PC-3 (cell line): ENCODE measurements around the gene KIAA0513. TPM values are rescaled to one million over a fixed set of nuclear protein-coding genes. Genes with fewer than 3 reads are reported as not detected.

ENCODE experiments used
- ATAC-seq: fragments of 200-7000 bp; cut with Tn5 transposase; 2 replicates; pipeline ENCODE4 v1.9.1; 2020; ENCODE audit warnings: mild to moderate bottlenecking, moderate library complexity
- Bru-seq: library from RNA; stranded (reverse); fragments of 400-500 nt; gene quantifications from one replicate; lab custom pipeline; 2021; lab: Mats Ljungman, UMichigan
- BruChase-seq, 2 experiments: library from RNA; stranded (reverse); fragments of 400-500 nt; gene quantifications; one replicate each; lab custom pipeline; 2021; lab: Mats Ljungman, UMichigan
- BruUV-seq: library from RNA; stranded (reverse); fragments of 400-500 nt; replicated peaks from 2 replicates; lab custom pipeline; 2021; lab: Mats Ljungman, UMichigan
- CTCF ChIA-PET: fragments of 300-600 bp; sonication (Branson Sonifier 250); formaldehyde crosslinking; loops from one replicate; lab custom pipeline; 2022; ENCODE audit warnings: antibody characterized with exemption; lab: Charles Lee
- POLR2A ChIA-PET: fragments of 300-600 bp; sonication (Branson Sonifier 250); formaldehyde crosslinking; loops from one replicate; lab custom pipeline; 2022; ENCODE audit warnings: antibody characterized with exemption; ENCODE audit not compliant: unreplicated experiment; lab: Charles Lee
- DNase-seq: peaks from one replicate; pipeline ENCODE4 v3.0.0-alpha.2; 2015
- H2AFZ ChIP-seq: fragments of 300-600 bp; sonication (generic); 2 replicates; pipeline ENCODE4 v1.6.0; 2016; ENCODE audit warnings: antibody characterized with exemption, low read length
- H3F3A ChIP-seq: fragments of 300-600 bp; sonication (generic); one replicate; pipeline ENCODE4 v1.6.0; 2017; ENCODE audit warnings: antibody characterized with exemption, low read length, control low read depth, mild to moderate bottlenecking; ENCODE audit not compliant: unreplicated experiment
- H3K27ac ChIP-seq: fragments of 300-600 bp; sonication (generic); 2 replicates; pipeline ENCODE4 v1.5.1; 2016; ENCODE audit warnings: mild to moderate bottlenecking, low read length
- H3K27me3 ChIP-seq: fragments of 300-600 bp; sonication (generic); 2 replicates; pipeline ENCODE4 v1.6.1; 2016; ENCODE audit warnings: low read length, mixed read lengths
- H3K36me3 ChIP-seq: fragments of 300-600 bp; sonication (generic); 2 replicates; pipeline ENCODE4 v1.6.1; 2016; ENCODE audit warnings: low read depth, mixed run types, low read length, mixed read lengths
- H3K4me1 ChIP-seq: fragments of 300-600 bp; sonication (generic); 2 replicates; pipeline ENCODE4 v1.5.1; 2016; ENCODE audit warnings: low read length; ENCODE audit not compliant: insufficient read depth
- H3K4me2 ChIP-seq: fragments of 300-600 bp; sonication (generic); 2 replicates; pipeline ENCODE4 v1.6.0; 2016; ENCODE audit warnings: low read length
- H3K4me3 ChIP-seq: fragments of 300-600 bp; sonication (generic); 2 replicates; pipeline ENCODE4 v1.5.1; 2016; ENCODE audit warnings: mild to moderate bottlenecking, low read length, mixed read lengths
- H3K79me2 ChIP-seq: fragments of 300-600 bp; sonication (generic); 2 replicates; pipeline ENCODE4 v1.6.1; 2017; ENCODE audit warnings: low read length, mixed read lengths
- H3K9ac ChIP-seq: fragments of 300-600 bp; sonication (generic); 2 replicates; pipeline ENCODE4 v1.6.0; 2016; ENCODE audit warnings: mild to moderate bottlenecking, low read length
- H3K9me2 ChIP-seq: fragments of 300-600 bp; sonication (generic); replicated peaks from 2 replicates; pipeline ENCODE4 v1.6.1; 2016; ENCODE audit warnings: mixed run types, low read length, mixed read lengths
- H3K9me3 ChIP-seq: fragments of 300-600 bp; sonication (generic); 2 replicates; pipeline ENCODE4 v1.6.1; 2016; ENCODE audit warnings: low read length, mixed read lengths
- H4K20me1 ChIP-seq: fragments of 300-600 bp; sonication (generic); 2 replicates; pipeline ENCODE4 v1.6.1; 2016; ENCODE audit warnings: low read length, mixed read lengths
- CTCF ChIP-seq: fragments of 300-600 bp; sonication (generic); conservative IDR thresholded peaks from 2 replicates; pipeline ENCODE4 v1.5.1; 2017; ENCODE audit warnings: antibody characterized with exemption, low read depth, mild to moderate bottlenecking, low read length
- EZH2 ChIP-seq: fragments of 300-600 bp; sonication (generic); IDR thresholded peaks from one replicate; pipeline ENCODE4 v1.6.1; 2017; ENCODE audit warnings: antibody characterized with exemption, mild to moderate bottlenecking, low read length; ENCODE audit not compliant: unreplicated experiment
- EZH2phosphoT487 ChIP-seq: fragments of 300-600 bp; sonication (generic); IDR thresholded peaks from 2 replicates; pipeline ENCODE4 v1.6.1; 2018; ENCODE audit warnings: mild to moderate bottlenecking, antibody characterized with exemption, low read length, borderline replicate concordance
- intact Hi-C: fragments of 100-400 bp; cut with micrococcal nuclease; formaldehyde crosslinking; loops from 2 replicates; pipeline ENCODE4 v1.9.0; 2023
- long read RNA-seq: library from polyadenylated mRNA; unstranded; transcript quantifications from one replicate; pipeline ENCODE4 v2.0.0, GENCODE V29; 2021; ENCODE audit not compliant: unreplicated experiment
- total RNA-seq: library from RNA; depleted of rRNA; stranded (reverse); fragments of >200 nt; gene quantifications from 2 replicates; pipeline ENCODE4 v1.2.3, GENCODE V29; 2014; rRNA removed

The KIAA0513 gene
- total RNA-seq: 5.5 and 7.8 TPM in 2 replicates
- percentile 50 among the genes with signal in this experiment for Bru-seq, nascent RNA
- percentile 60 among the genes with signal in this experiment for BruChase-seq, experiment 1, labeled RNA remaining after a 6-hour chase
- BruChase-seq, experiment 2, labeled RNA remaining after a 2-hour chase: percentile 55 among the genes with signal in this experiment
- long read RNA-seq, partial matches to known transcripts: 1 of 14 reads
- long read RNA-seq, other reads (novel, unspliced or antisense): 13 of 14 reads

- POLR2A ChIA-PET: interaction anchor here (1.2 kb wide), 1 partner anchor 17 kb away, joined by 6 read pairs; no protein-coding TSS in a partner anchor
- Histone ChIP-seq H4K20me1 (no peaks in the 10 kb centered on the region), H2AFZ (peak within 1 kb of the TSS; percentile 81), H3K9ac (peak within 1 kb of the TSS; percentile 72), H3K27me3 (no peaks in the 10 kb centered on the region), H3K4me1 (peaks cover 46% of the 10 kb centered on the region), H3F3A (no peaks in the 10 kb centered on the region), H3K79me2 (0 out of 2 replicates have a peak, but pooled peaks cover 6% of the 10 kb centered on the region), H3K27ac (peak within 1 kb of the TSS; percentile 84), H3K9me3 (no peaks in the 10 kb centered on the region), H3K4me3 (peak within 1 kb of the TSS; percentile 79), H3K9me2 (no peaks in the 10 kb centered on the region), H3K4me2 (peak within 1 kb of the TSS; percentile 89), H3K36me3 (no peaks in the 10 kb centered on the region)
- CTCF ChIA-PET: interaction anchor here (0.6 kb wide), 1 partner anchor 22 kb away, joined by 10 read pairs; no protein-coding TSS in a partner anchor
- intact Hi-C loops: loop anchor here (2.0 kb wide), 1 partner anchor 33 kb away; no protein-coding TSS in a partner anchor
- ATAC-seq (peak; percentile 53), DNase-seq (peak; percentile 90)
- TF ChIP-seq CTCF: no peak
- TF ChIP-seq EZH2phosphoT487: no peak
- TF ChIP-seq EZH2: no peak
- no TSS peak for BruUV-seq
Measured at GRCh38 chr16:85027349-85027957, at the start of gene KIAA0513. TSS of gene KIAA0513 (plus strand) at chr16:85027795. CDS start at chr16:85067072, 39,277 bp downstream.

GRCh38 chr16:84979516-84979915 is 48.1 kb upstream of the KIAA0513 start:
- Histone ChIP-seq H3K27ac (peak overlapping the region; percentile 28), H3K4me1 (peaks cover 27% of the 10 kb centered on the region), H3K27me3 (no peaks in the 10 kb centered on the region), H4K20me1 (no peaks in the 10 kb centered on the region), H2AFZ (no peak overlapping the region), H3K9ac (no peak overlapping the region), H3F3A (no peaks in the 10 kb centered on the region), H3K4me3 (no peak overlapping the region), H3K36me3 (peaks cover 37% of the 10 kb centered on the region), H3K9me3 (no peaks in the 10 kb centered on the region), H3K79me2 (peaks cover 8% of the 10 kb centered on the region; the same call in 1 of the 2 replicates), H3K9me2 (no peaks in the 10 kb centered on the region), H3K4me2 (0 out of 2 replicates have a peak overlapping the region, but pooled peaks have one; percentile 1)
- ATAC-seq (peak; percentile 70), DNase-seq (peak; percentile 69)
- TF ChIP-seq EZH2phosphoT487 (no peak), EZH2 (no peak)
- POLR2A ChIA-PET: no interaction called here
- no TSS peak for BruUV-seq
- CTCF ChIA-PET: no interaction called here
- intact Hi-C loops: no loop called here

- no peak for TF ChIP-seq CTCF
- no peak for TF ChIP-seq EZH2phosphoT487
- no peak for TF ChIP-seq EZH2
- no peaks in the 10 kb centered on the region for H3K9me3 ChIP-seq
- no TSS peak for BruUV-seq
- H3K4me2 ChIP-seq: no peak overlapping the region
- no peak overlapping the region for H3K27ac ChIP-seq
- ChIA-PET CTCF (no interaction called here), POLR2A (no interaction called here)
- H3K27me3 ChIP-seq: no peaks in the 10 kb centered on the region
- ATAC-seq (no peak), DNase-seq (no peak)
- no peaks in the 10 kb centered on the region for H4K20me1 ChIP-seq
- peaks cover 35% of the 10 kb centered on the region for H3K4me1 ChIP-seq
- no peaks in the 10 kb centered on the region for H3F3A ChIP-seq
- peaks cover 34% of the 10 kb centered on the region for H3K79me2 ChIP-seq
- H3K36me3 ChIP-seq: peaks cover 25% of the 10 kb centered on the region
- no peak overlapping the region for H3K4me3 ChIP-seq
- no peak overlapping the region for H3K9ac ChIP-seq
- H3K9me2 ChIP-seq: no peaks in the 10 kb centered on the region
- intact Hi-C loops: no loop called here
- H2AFZ ChIP-seq: no peak overlapping the region
Measured at GRCh38 chr16:84982434-84982833, 45.2 kb upstream of the KIAA0513 start.
